COR-L47 (cell line): Measurements from ENCODE around the gene SCNM1.
"Not testable (repeated sequence)": the region's sequence is repeated elsewhere in the genome, so short reads cannot be mapped to it uniquely, and the experiment has no call there.

Source experiments
- DNase-seq: peaks from one replicate; lab custom pipeline; 2025; lab: John Stamatoyannopoulos, UW

SCNM1 gene

GRCh38 chr1:151193304-151193703 is 27.4 kb downstream of the SCNM1 start:
- no peak for DNase-seq

GRCh38 chr1:151193856-151194255 is 27.9 kb downstream of the SCNM1 start:
- DNase-seq = no peak

- not testable (repeated sequence) for DNase-seq
Observed at GRCh38 chr1:151194894-151195594, 29.1 kb downstream of the SCNM1 start.

- peak; percentile 70 for DNase-seq
Observed at GRCh38 chr1:151196292-151196800, 30.4 kb downstream of the SCNM1 start.

- no peak for DNase-seq
Observed at GRCh38 chr1:151197863-151198253, 31.9 kb downstream of the SCNM1 start.

GRCh38 chr1:151198254-151199127 is 32.5 kb downstream of the SCNM1 start, which contains the start of gene PIP5K1A:
TSS of gene PIP5K1A (plus strand) at chr1:151198552. CDS start at chr1:151198997, 445 bp downstream.
- peak; percentile 98 for DNase-seq

- DNase-seq = no peak
Observed at GRCh38 chr1:151199873-151200581, 34.1 kb downstream of the SCNM1 start.

- not testable (repeated sequence) for DNase-seq
Observed at GRCh38 chr1:151205381-151205965, 39.5 kb downstream of the SCNM1 start.

GRCh38 chr1:151210830-151211229 is 44.9 kb downstream of the SCNM1 start:
- peak; percentile 26 for DNase-seq

GRCh38 chr1:151211972-151212705 is 46.2 kb downstream of the SCNM1 start:
- no peak for DNase-seq

GRCh38 chr1:151213560-151213959 is 47.6 kb downstream of the SCNM1 start:
- DNase-seq = no peak
